Endothelial cell of umbilical vein (primary cell): ENCODE measurements around the gene GDF11. TPM values are rescaled to one million over a fixed set of nuclear protein-coding genes. Genes with fewer than 3 reads are reported as not detected.

Source experiments
- BruUV-seq: library from RNA; stranded (reverse); fragments of 400-500 nt; replicated peaks from 2 replicates; lab custom pipeline; 2021; lab: Mats Ljungman, UMichigan
- CTCF ChIA-PET: fragments of 300-600, 350-600 bp; sonication (Branson Sonifier 250); formaldehyde crosslinking; loops from one replicate; lab custom pipeline; 2021; ENCODE audit warnings: antibody characterized with exemption, inconsistent platforms; lab: Charles Lee
- POLR2A ChIA-PET: fragments of 300-600, 350-600 bp; sonication (Branson Sonifier 250); formaldehyde crosslinking; loops from one replicate; lab custom pipeline; 2021; ENCODE audit warnings: antibody characterized with exemption, inconsistent platforms; lab: Charles Lee
- DNase-seq: peaks from one replicate; pipeline ENCODE4 v3.0.0-alpha.2; 2011; ENCODE audit warnings: low read depth, low spot score
- FAIRE-seq: peaks from 2 replicates; lab custom pipeline; 2011; peaks lifted over from hg19 to GRCh38; lab: Jason Lieb, UNC
- H2AFZ ChIP-seq: 2 replicates; pipeline ENCODE4 v1.6.0; 2012; ENCODE audit warnings: low read depth, low read length, control low read depth, inconsistent platforms
- H3K27ac ChIP-seq: 2 replicates; pipeline ENCODE4 v1.5.1; 2011; ENCODE audit warnings: low read depth, mild to moderate bottlenecking, control low read depth, low read length, moderate library complexity; ENCODE audit not compliant: insufficient read depth
- H3K27me3 ChIP-seq, 2 experiments: 2 replicates each; pipeline versions ENCODE4 v1.6.0 to v1.6.1; 2011; ENCODE audit warnings: low read length in 2 of 2, mixed read lengths in 1 of 2; ENCODE audit not compliant: control insufficient read depth in 2 of 2, insufficient read depth in 2 of 2
- H3K36me3 ChIP-seq, 2 experiments: 2 replicates in 1 of 2; 3 replicates in 1 of 2; pipeline ENCODE4 v1.5.1; 2011; ENCODE audit warnings: low read length in 2 of 2, mild to moderate bottlenecking in 1 of 2, moderate library complexity in 1 of 2; ENCODE audit not compliant: control insufficient read depth in 2 of 2, insufficient read depth in 2 of 2; ENCODE audit errors: extremely low read depth in 1 of 2
- H3K4me1 ChIP-seq: 3 replicates; pipeline ENCODE4 v1.5.1; 2011; ENCODE audit warnings: mild to moderate bottlenecking, low read length; ENCODE audit not compliant: control insufficient read depth, insufficient read depth; ENCODE audit errors: extremely low read depth
- H3K4me2 ChIP-seq: 2 replicates; pipeline ENCODE4 v1.6.1; 2011; ENCODE audit warnings: low read length, control low read depth, mixed read lengths; ENCODE audit not compliant: insufficient read depth
- H3K4me3 ChIP-seq, 3 experiments: fragments of 200-600 bp in 1 of 3; sonication (generic), shearing (Covaris generic) in 1 of 3; replicated peaks in 1 of 3; 2 replicates each; pipeline ENCODE4 v1.5.1; 2011 to 2016; ENCODE audit warnings: control low read depth in 3 of 3, low read length in 3 of 3, mild to moderate bottlenecking in 2 of 3, inconsistent platforms in 1 of 3, low read depth in 1 of 3, moderate library complexity in 1 of 3; ENCODE audit not compliant: insufficient read depth in 1 of 3
- H3K79me2 ChIP-seq: 2 replicates; pipeline ENCODE4 v1.6.0; 2012; ENCODE audit warnings: low read length, inconsistent platforms; ENCODE audit not compliant: control insufficient read depth, insufficient read depth
- H3K9ac ChIP-seq: replicated peaks from 2 replicates; pipeline ENCODE3; 2011; ENCODE audit warnings: low read length, control low read depth; ENCODE audit not compliant: insufficient read depth; ENCODE audit errors: extremely low read depth
- H3K9me1 ChIP-seq: replicated peaks from 3 replicates; pipeline ENCODE4 v1.6.0; 2011; ENCODE audit warnings: mild to moderate bottlenecking, low read length; ENCODE audit not compliant: control insufficient read depth, insufficient read depth; ENCODE audit errors: extremely low read depth
- H3K9me3 ChIP-seq: replicated peaks from 2 replicates; pipeline ENCODE4 v1.5.1; 2012; ENCODE audit warnings: low read length, inconsistent platforms; ENCODE audit not compliant: control insufficient read depth, insufficient read depth
- H4K20me1 ChIP-seq: replicated peaks from 2 replicates; pipeline ENCODE3; 2011; ENCODE audit warnings: mild to moderate bottlenecking, low read length; ENCODE audit not compliant: control insufficient read depth, insufficient read depth; ENCODE audit errors: extremely low read depth
- CTCF ChIP-seq, 2 donors: IDR thresholded peaks; 1 replicate in 1 of 2; 2 replicates in 1 of 2; pipeline ENCODE4 v1.5.1; 2011; ENCODE audit warnings: low read length in 2 of 2, mild to moderate bottlenecking in 2 of 2, moderate library complexity in 2 of 2, control low read depth in 1 of 2, inconsistent platforms in 1 of 2, low read depth in 1 of 2; ENCODE audit not compliant: insufficient read depth in 1 of 2; ENCODE audit errors: extremely low read depth in 1 of 2
- EZH2 ChIP-seq: IDR thresholded peaks from 2 replicates; pipeline ENCODE4 v1.6.1; 2012; ENCODE audit warnings: borderline replicate concordance, low read depth, mild to moderate bottlenecking, moderate library complexity, low read length, inconsistent platforms; ENCODE audit not compliant: severe bottlenecking
- FOS ChIP-seq: IDR thresholded peaks from 2 replicates; pipeline ENCODE4 v1.6.1; 2011; ENCODE audit warnings: mild to moderate bottlenecking, low read length, moderate library complexity, borderline replicate concordance; ENCODE audit not compliant: insufficient read depth
- GATA2 ChIP-seq: IDR thresholded peaks from 2 replicates; pipeline ENCODE4 v1.7.0; 2011; ENCODE audit warnings: low read depth, mild to moderate bottlenecking, moderate library complexity, mixed read lengths, low read length; ENCODE audit not compliant: insufficient read length, insufficient read depth
- MAX ChIP-seq: IDR thresholded peaks from 2 replicates; pipeline ENCODE4 v1.6.1; 2011; ENCODE audit not compliant: insufficient read depth, insufficient read length
- MYC ChIP-seq: IDR thresholded peaks from one replicate; pipeline ENCODE4 v1.6.1; 2011; ENCODE audit warnings: mild to moderate bottlenecking, low read depth, low read length
- POLR2A ChIP-seq: IDR thresholded peaks from 2 replicates; pipeline ENCODE4 v1.6.1; 2012; ENCODE audit warnings: low read depth, mild to moderate bottlenecking, control low read depth, low read length
- POLR2AphosphoS5 ChIP-seq: IDR thresholded peaks from 2 replicates; pipeline ENCODE4 v1.6.1; 2012; ENCODE audit warnings: low read depth, mild to moderate bottlenecking, control low read depth, low read length, moderate library complexity; ENCODE audit not compliant: insufficient read depth
- dilution Hi-C: fragments of 300-500 bp; cut with MboI; formaldehyde crosslinking; loops from one replicate; pipeline ENCODE4 v1.15.0; 2019; ENCODE audit warnings: low sequenced_read_pairs; ENCODE audit not compliant: extremely low pct_ligation_motif_present
- intact Hi-C: fragments of 100-400 bp; cut with micrococcal nuclease; formaldehyde crosslinking; loops from one replicate; pipeline ENCODE4 v1.10.0; 2022
- polyA plus RNA-seq, 4 experiments: library from polyadenylated mRNA; depleted of rRNA in 3 of 4; stranded (reverse) in 3 of 4; unstranded in 1 of 4; fragments of >200 nt; gene quantifications; 2 replicates each; pipeline versions ENCODE4 v1.2.1 to v1.2.3, GENCODE V29; 2011 to 2012; ENCODE audit warnings: missing spikeins in 1 of 4
- total RNA-seq: library from RNA; stranded (reverse); gene quantifications from 2 replicates; pipeline ENCODE4 v1.2.3, GENCODE V29; 2021

The GDF11 gene
- total and polyA plus RNA-seq, 2 donors (not counting 3 experiments of a cell fraction or from before 2014, with no cell fraction given), result 10.0 to 18.7 TPM

- Histone ChIP-seq H3K4me3 (no peak overlapping the region), H3K9ac (no peak overlapping the region), H4K20me1 (no peaks in the 10 kb centered on the region), H3K27ac (no peak overlapping the region), H3K36me3 (no peaks in the 10 kb centered on the region), H3K9me1 (no peaks in the 10 kb centered on the region), H2AFZ (no peak overlapping the region), H3K4me1 (no peaks in the 10 kb centered on the region), H3K4me2 (no peak overlapping the region), H3K27me3 (no peaks in the 10 kb centered on the region), H3K9me3 (no peaks in the 10 kb centered on the region), H3K79me2 (no peaks in the 10 kb centered on the region)
- FAIRE-seq, result no peak
- no peak for DNase-seq
- dilution Hi-C loops (no loop called here), intact Hi-C loops (no loop called here)
- TF ChIP-seq FOS, result no peak
- ChIA-PET CTCF (interaction anchor here (1.2 to 1.5 kb wide), 3 partner anchors 11 to 54 kb away, joined by 3 to 5 read pairs (median 3); a partner anchor contains a TSS), POLR2A (no interaction called here)
- no TSS peak for BruUV-seq
Measured at GRCh38 chr12:55698965-55699364, 44.0 kb upstream of the GDF11 start.

GRCh38 chr12:55699471-55700055 is 43.4 kb upstream of the GDF11 start:
- POLR2A ChIA-PET, result no interaction called here
- BruUV-seq, result no TSS peak
- dilution Hi-C loops, result no loop called here

More at GRCh38 chr12:55699471-55700055, 43.4 kb upstream of the GDF11 start:
- FAIRE-seq (no peak), DNase-seq (no peak)
- H3K9me1 ChIP-seq, result no peaks in the 10 kb centered on the region
- H3K4me1 ChIP-seq, result no peaks in the 10 kb centered on the region
- TF ChIP-seq GATA2, result no peak
- TF ChIP-seq POLR2AphosphoS5, result no peak
- TF ChIP-seq EZH2, result no peak
- TF ChIP-seq MAX, result no peak
- no peak for TF ChIP-seq MYC
- no peak for TF ChIP-seq FOS
- TF ChIP-seq POLR2A, result no peak
- no peak for TF ChIP-seq CTCF (IDR thresholded peaks at IDR 0.05; ENCODE audit: extremely low read depth in 1 of 2, insufficient read depth in 1 of 2, low read depth in 1 of 2, low read length in 2 of 2)
- H3K79me2 ChIP-seq, result no peaks in the 10 kb centered on the region
- H3K36me3 ChIP-seq, result no peaks in the 10 kb centered on the region
- H3K4me3 ChIP-seq, result no peak overlapping the region
- H3K9me3 ChIP-seq, result no peaks in the 10 kb centered on the region
- H3K27ac ChIP-seq, result no peak overlapping the region
- no peak overlapping the region for H3K9ac ChIP-seq
- H4K20me1 ChIP-seq, result no peaks in the 10 kb centered on the region
- intact Hi-C loops, result loop anchor here (5.0 kb wide), 1 partner anchor 37 kb away; no protein-coding TSS in a partner anchor
- CTCF ChIA-PET, result interaction anchor here (1.0 to 1.5 kb wide), 3 partner anchors 11 to 54 kb away, joined by 3 to 5 read pairs (median 5); no protein-coding TSS in a partner anchor
- H2AFZ ChIP-seq, result no peak overlapping the region
- no peak overlapping the region for H3K4me2 ChIP-seq
- no peaks in the 10 kb centered on the region for H3K27me3 ChIP-seq
